Chondrocyte (in vitro differentiated cells): Measurements from ENCODE around the gene F13A1. TPM values are rescaled to one million over a fixed set of nuclear protein-coding genes. Genes with fewer than 3 reads are reported as not detected.

Experiments
- DNase-seq: peaks from one replicate; pipeline ENCODE4 v3.0.0; 2021; ENCODE audit warnings: mixed read lengths, low spot score
- H3K27ac Mint-ChIP-seq: one replicate; pipeline ENCODE4 v1.8.0; 2021; ENCODE audit warnings: mild to moderate bottlenecking, moderate library complexity, mixed read lengths; ENCODE audit not compliant: unreplicated experiment
- H3K27me3 Mint-ChIP-seq: 2 replicates; pipeline ENCODE4 v1.8.0; 2021; ENCODE audit warnings: low read depth, mixed read lengths
- H3K36me3 Mint-ChIP-seq: 2 replicates; pipeline ENCODE4 v1.8.0; 2021; ENCODE audit warnings: low read depth, mixed read lengths
- H3K4me1 Mint-ChIP-seq: 2 replicates; pipeline ENCODE4 v1.8.0; 2021; ENCODE audit warnings: low read depth, mild to moderate bottlenecking, mixed read lengths
- H3K4me3 Mint-ChIP-seq: one replicate; pipeline ENCODE4 v1.8.0; 2021; ENCODE audit warnings: mild to moderate bottlenecking, moderate library complexity, mixed read lengths; ENCODE audit not compliant: unreplicated experiment
- H3K9me3 Mint-ChIP-seq: 2 replicates; pipeline ENCODE4 v1.8.0; 2021; ENCODE audit warnings: low read depth, mixed read lengths
- CTCF ChIP-seq: fragments of 200-600 bp; sonication (generic); IDR thresholded peaks from 2 replicates; pipeline ENCODE4 v1.5.0; 2021; ENCODE audit warnings: antibody characterized with exemption, mild to moderate bottlenecking, moderate library complexity
- total RNA-seq: library from RNA; stranded (reverse); gene quantifications from 3 replicates; pipeline ENCODE4 v1.2.1, GENCODE V29; 2021

Gene F13A1
- total RNA-seq, 1 donor from 2014 or later: 2.7 TPM

- Mint-ChIP-seq H3K4me3 (no peak overlapping the region), H3K27ac (no peak overlapping the region), H3K9me3 (no peaks in the 10 kb centered on the region), H3K27me3 (peaks cover 2% of the 10 kb centered on the region), H3K4me1 (peaks cover 6% of the 10 kb centered on the region), H3K36me3 (no peaks in the 10 kb centered on the region)
- TF ChIP-seq CTCF: no peak
- DNase-seq: no peak
Observed at GRCh38 chr6:6284221-6284966, 36.1 kb downstream of the F13A1 start.

- peaks cover 6% of the 10 kb centered on the region for H3K4me1 Mint-ChIP-seq
- H3K27ac Mint-ChIP-seq: no peak overlapping the region
- DNase-seq: no peak
- H3K9me3 Mint-ChIP-seq: no peaks in the 10 kb centered on the region
- TF ChIP-seq CTCF: no peak
- no peaks in the 10 kb centered on the region for H3K36me3 Mint-ChIP-seq
- no peak overlapping the region for H3K4me3 Mint-ChIP-seq
- H3K27me3 Mint-ChIP-seq: peaks cover 5% of the 10 kb centered on the region
Observed at GRCh38 chr6:6283746-6284145, 36.7 kb downstream of the F13A1 start.

- peaks cover 12% of the 10 kb centered on the region for H3K27me3 Mint-ChIP-seq
- TF ChIP-seq CTCF: no peak
- H3K36me3 Mint-ChIP-seq: no peaks in the 10 kb centered on the region
- no peak overlapping the region for H3K4me3 Mint-ChIP-seq
- no peak overlapping the region for H3K27ac Mint-ChIP-seq
- DNase-seq: no peak
- no peaks in the 10 kb centered on the region for H3K9me3 Mint-ChIP-seq
- peaks cover 6% of the 10 kb centered on the region for H3K4me1 Mint-ChIP-seq
Observed at GRCh38 chr6:6282716-6283115, 37.7 kb downstream of the F13A1 start.

GRCh38 chr6:6277413-6277812 is 43.0 kb downstream of the F13A1 start:
- DNase-seq: no peak
- no peak for TF ChIP-seq CTCF
- Mint-ChIP-seq H3K27ac (no peak overlapping the region), H3K4me3 (no peak overlapping the region), H3K27me3 (peaks cover 17% of the 10 kb centered on the region), H3K4me1 (no peaks in the 10 kb centered on the region), H3K36me3 (no peaks in the 10 kb centered on the region), H3K9me3 (no peaks in the 10 kb centered on the region)

- TF ChIP-seq CTCF: no peak
- Mint-ChIP-seq H3K36me3 (no peaks in the 10 kb centered on the region), H3K27me3 (peaks cover 15% of the 10 kb centered on the region), H3K9me3 (no peaks in the 10 kb centered on the region), H3K4me1 (no peaks in the 10 kb centered on the region), H3K4me3 (no peak overlapping the region), H3K27ac (no peak overlapping the region)
- no peak for DNase-seq
Observed at GRCh38 chr6:6270948-6271535, 49.4 kb downstream of the F13A1 start.
